Measurements from ENCODE around the gene BRI3BP.
"Not testable (repeated sequence)": the region's sequence is repeated elsewhere in the genome, so short reads cannot be mapped to it uniquely, and the experiment has no call there.

Gene BRI3BP

GRCh38 chr12:125023065-125023464 is 29.6 kb downstream of the BRI3BP start:
- DNase-seq (ENCODE audit: low read depth) = no peak

GRCh38 chr12:125024949-125025563 is 31.6 kb downstream of the BRI3BP start:
- no peak for DNase-seq (ENCODE audit: low read depth)

- DNase-seq (ENCODE audit: low read depth) = no peak
Measured at GRCh38 chr12:125025606-125026235, 32.3 kb downstream of the BRI3BP start.

GRCh38 chr12:125028106-125028505 is 34.7 kb downstream of the BRI3BP start:
- no peak for DNase-seq (ENCODE audit: low read depth)

GRCh38 chr12:125029761-125030358 is 36.4 kb downstream of the BRI3BP start:
- DNase-seq (ENCODE audit: low read depth) = no peak

- DNase-seq (ENCODE audit: low read depth) = not testable (repeated sequence)
Measured at GRCh38 chr12:125031471-125031870, 38.0 kb downstream of the BRI3BP start.

- DNase-seq (ENCODE audit: low read depth) = no peak
Measured at GRCh38 chr12:125032466-125033152, 39.2 kb downstream of the BRI3BP start.

- no peak for DNase-seq (ENCODE audit: low read depth)
Measured at GRCh38 chr12:125033288-125033687, 39.8 kb downstream of the BRI3BP start.

GRCh38 chr12:125038976-125039625 is 45.7 kb downstream of the BRI3BP start:
- no peak for DNase-seq (ENCODE audit: low read depth)

GRCh38 chr12:125049093-125049458 is 55.6 kb downstream of the BRI3BP start:
- DNase-seq (ENCODE audit: low read depth) = no peak

GRCh38 chr12:125050446-125050845 is 57.0 kb downstream of the BRI3BP start:
- no peak for DNase-seq (ENCODE audit: low read depth)

- no peak for DNase-seq (ENCODE audit: low read depth)
Measured at GRCh38 chr12:125050868-125051267, 57.4 kb downstream of the BRI3BP start.

- DNase-seq (ENCODE audit: low read depth) = no peak
Measured at GRCh38 chr12:125053821-125054220, 60.4 kb downstream of the BRI3BP start.

- DNase-seq (ENCODE audit: low read depth) = no peak
Measured at GRCh38 chr12:125055591-125055990, 62.1 kb downstream of the BRI3BP start.

GRCh38 chr12:125056306-125056705 is 62.9 kb downstream of the BRI3BP start:
- no peak for DNase-seq (ENCODE audit: low read depth)

GRCh38 chr12:125057708-125058107 is 64.3 kb downstream of the BRI3BP start:
- DNase-seq (ENCODE audit: low read depth) = no peak

GRCh38 chr12:125061229-125061628 is 67.8 kb downstream of the BRI3BP start:
- DNase-seq (ENCODE audit: low read depth) = no peak

- DNase-seq (ENCODE audit: low read depth) = not testable (repeated sequence)
Measured at GRCh38 chr12:125063522-125063921, 70.1 kb downstream of the BRI3BP start.

GRCh38 chr12:125064492-125064891 is 71.0 kb downstream of the BRI3BP start:
- no peak for DNase-seq (ENCODE audit: low read depth)

GRCh38 chr12:125065021-125065918 is 71.8 kb downstream of the BRI3BP start, which contains the start of gene AACS:
AACS (plus strand) TSS chr12:125065435; CDS start chr12:125065585, 150 bp downstream.
- peak; percentile 66 for DNase-seq (ENCODE audit: low read depth)

GRCh38 chr12:125065919-125066570 is 72.6 kb downstream of the BRI3BP start:
- no peak for DNase-seq (ENCODE audit: low read depth)

Measured in stimulated activated CD8-positive, alpha-beta memory T cell treated with anti-CD3 and anti-CD28 coated beads, Interleukin-4, amount 100 ng/mL, for 24 hours (primary cell).